GM21619 (cell line): Measurements from ENCODE around the gene NEU4.
"Not testable (repeated sequence)": the region's sequence is repeated elsewhere in the genome, so short reads cannot be mapped to it uniquely, and the experiment has no call there.

Experiments
- ATAC-seq: cut with Tn5 transposase; IDR thresholded peaks from one replicate; pipeline ENCODE4 v1.9.1; 2021; ENCODE audit not compliant: unreplicated experiment

The NEU4 gene

DNA sequence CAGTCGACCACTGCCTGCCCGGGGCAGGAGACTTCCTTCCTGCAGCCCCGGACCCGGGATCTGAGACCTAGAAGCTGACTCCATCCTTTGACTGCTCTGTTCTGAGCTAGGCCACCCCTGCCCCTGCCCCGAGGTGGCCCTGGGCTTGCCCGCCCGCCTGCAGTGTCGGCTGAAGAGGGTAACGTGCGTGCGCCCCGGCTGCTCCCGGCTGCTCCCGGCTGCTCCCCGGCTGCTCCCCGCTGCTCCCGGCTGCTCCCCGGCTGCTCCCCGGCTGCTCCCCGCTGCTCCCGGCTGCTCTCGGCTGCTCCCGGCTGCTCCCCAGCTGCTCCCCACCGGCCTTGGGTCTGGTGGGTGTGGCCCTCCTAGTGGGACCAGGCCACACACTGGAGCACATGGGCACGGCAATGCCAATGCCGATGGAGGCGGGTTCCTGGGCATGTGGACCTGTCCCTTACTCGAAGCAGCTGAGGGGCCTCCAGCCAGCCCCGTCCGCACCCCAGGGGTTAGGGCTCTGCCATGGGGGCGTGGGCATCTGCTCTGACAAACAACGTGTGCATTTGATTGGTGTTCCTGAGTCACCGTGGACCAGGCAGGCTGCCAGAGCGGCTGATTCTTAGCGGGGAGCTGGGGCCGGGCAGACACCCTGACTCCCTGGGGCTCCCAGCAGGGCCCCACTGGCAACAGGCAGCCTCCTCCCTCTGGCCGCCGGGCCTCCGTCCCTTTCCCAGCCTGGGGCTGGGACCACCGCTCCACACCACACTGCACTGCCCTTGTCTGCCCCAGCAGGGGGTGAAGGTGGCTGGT, 34.4 kb upstream of the NEU4 start:
- ATAC-seq, result no peak

DNA sequence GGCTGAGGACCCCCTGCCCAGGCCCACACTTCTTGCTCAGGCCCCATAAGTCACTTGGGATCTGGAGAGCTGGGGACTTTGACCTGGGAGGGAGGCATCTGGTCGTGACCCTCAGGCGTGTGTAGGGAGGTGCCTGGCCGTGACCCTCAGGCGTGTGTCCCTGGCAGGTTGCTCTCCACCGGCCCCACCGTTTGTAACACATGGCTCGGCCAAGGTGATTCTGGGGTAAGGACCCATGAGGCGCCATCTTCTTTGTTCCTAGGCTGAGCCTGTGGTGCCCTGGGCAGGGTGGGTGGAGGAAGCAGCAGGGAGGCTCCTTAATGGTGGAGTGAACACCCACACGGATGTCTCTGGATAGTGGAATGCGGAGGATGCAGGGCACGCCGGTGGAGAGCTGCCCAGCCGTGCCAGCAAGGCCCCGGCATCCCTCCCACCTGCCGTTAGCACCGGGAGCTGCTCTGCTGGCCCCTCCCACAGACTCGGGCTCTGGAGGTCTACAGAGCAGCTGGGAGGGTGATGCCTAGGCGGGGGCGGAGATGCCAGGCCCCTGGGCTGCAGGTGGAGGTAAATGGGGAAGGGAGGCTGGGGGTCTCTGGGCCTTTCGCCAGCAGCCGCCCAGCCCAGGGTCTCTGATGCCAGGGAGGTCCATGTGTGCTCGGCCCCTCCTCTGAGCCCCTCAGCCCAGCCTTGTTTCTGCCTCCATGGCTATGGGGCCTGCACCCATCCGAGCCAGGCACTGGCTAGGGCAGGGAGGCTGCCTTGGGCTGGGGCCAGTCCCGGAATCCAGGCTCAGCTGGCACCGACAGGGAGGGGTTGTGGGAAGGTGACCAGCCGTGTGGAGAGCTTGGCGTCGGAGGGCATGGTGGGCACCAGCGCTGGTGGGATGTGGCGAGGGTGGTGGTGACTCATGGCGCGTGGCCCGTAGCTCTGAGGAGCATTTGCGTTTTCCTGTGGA, 33.5 kb upstream of the NEU4 start:
- no peak for ATAC-seq

DNA sequence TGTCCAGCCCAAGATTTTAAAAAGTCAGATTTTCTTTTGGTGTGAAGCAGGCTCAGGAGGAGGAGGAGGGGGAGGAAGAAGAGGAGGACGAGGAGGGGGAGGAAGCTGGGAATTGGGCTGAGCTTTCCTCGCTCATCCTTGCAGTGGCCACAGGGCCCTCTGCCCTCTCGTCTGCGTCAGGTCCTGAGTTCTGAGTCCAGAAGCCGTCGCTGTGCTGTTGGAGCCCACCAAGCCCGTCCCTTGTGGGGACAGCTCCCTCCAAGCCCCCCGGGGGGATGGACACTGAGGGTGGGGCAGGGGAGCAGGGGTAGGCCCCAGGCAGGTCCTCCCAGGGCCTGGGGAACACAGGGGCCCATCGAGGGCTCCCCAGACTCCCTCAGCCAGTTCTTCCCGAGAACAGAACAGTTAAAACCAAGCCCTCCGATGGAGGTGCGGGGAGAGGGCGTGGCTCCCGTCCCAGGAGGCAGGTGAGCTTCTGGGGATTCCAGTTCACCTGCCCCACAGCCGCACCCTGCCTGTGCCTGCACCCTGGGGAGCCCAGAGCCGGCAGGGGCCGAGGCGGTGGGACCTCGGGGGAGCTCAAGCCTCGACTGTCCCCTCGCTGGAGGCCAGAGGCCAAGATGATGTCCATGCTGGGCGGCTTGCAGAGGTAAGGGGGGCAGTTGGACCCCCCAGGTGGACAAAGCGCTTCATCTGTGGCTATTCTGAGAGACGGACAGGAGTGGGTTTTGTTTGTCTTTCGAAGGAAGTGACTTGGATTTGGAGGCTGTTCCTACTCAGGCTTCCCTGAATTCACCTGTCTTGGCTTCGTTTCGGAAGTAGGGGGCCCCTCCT, 32.4 kb upstream of the NEU4 start, which contains the start of gene GAL3ST2:
GAL3ST2 (plus strand) TSS at position 487 of the 834 bp plus-strand sequence; CDS start at position 621, 134 bp downstream.
- no peak for ATAC-seq

DNA sequence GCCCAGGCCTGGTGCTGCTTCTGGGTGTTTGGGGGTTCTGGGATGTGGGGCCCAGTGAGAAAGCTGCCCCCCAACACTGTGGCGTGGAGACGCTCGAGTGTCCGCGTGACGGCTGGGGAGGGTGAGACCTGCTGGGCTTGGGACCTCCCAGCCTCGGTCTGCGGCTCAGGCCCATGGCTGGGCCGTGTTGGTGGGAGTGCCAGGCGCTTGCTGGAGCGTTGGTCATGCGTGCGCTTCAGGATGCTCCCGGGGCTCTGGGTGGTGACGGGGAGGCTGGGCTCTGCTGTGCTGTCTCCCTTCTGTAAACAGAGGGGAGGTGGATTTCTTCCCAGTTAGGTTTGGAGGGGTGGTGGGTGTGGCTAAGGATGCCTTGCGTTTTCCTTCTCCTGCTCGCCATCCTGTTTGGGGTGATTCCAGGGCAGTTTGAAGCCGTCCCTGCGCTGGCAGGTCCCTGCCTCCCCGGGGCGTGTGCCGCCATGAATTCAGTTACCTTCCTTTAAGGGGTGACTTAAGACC, 31.8 kb upstream of the NEU4 start:
- ATAC-seq, result no peak

DNA sequence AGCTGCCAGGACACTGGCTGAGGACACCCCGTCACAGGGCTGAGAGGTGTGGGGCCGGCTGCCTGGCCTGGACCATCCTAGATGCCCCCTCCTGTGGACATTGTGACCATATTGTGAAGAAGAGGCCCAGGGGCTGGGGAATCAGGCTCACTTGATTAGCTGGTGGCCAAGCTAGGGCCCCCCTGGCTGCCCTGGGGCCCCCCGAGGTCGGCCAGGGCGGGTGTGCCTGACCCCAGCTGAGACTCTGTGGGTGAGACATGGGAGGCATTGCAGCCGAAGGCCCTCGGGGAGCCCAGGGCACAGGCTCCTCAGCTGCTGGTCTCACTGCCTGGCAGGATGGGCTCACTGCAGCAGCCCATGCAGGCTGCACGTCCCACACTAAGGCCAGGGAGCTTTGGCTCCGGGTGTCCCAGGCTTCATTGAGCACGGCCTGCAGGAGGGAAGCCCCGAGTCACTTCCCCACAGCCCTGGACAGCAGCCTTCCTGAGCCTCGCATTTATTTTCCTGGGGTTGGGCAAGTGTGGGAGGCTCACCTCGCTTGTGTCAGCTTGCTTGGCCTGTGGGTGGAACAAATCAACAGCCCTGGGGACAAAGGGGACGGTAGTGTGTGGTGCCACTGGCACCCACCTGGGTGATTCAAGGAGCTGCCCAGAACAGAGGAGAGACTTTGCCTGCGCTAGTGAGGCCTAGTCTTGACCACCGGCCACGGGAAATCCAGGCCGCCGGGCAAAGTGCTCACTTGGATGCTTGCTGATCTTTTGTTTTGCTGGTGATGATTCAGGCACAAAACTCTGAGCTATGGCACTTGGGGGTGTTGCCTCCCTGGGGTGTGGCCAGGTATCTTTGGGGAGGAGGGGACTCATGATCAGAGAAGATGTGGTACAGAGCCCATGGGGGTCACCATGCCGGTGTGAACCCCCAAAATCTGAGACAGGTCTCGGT, 31.0 kb upstream of the NEU4 start:
- no peak for ATAC-seq

DNA sequence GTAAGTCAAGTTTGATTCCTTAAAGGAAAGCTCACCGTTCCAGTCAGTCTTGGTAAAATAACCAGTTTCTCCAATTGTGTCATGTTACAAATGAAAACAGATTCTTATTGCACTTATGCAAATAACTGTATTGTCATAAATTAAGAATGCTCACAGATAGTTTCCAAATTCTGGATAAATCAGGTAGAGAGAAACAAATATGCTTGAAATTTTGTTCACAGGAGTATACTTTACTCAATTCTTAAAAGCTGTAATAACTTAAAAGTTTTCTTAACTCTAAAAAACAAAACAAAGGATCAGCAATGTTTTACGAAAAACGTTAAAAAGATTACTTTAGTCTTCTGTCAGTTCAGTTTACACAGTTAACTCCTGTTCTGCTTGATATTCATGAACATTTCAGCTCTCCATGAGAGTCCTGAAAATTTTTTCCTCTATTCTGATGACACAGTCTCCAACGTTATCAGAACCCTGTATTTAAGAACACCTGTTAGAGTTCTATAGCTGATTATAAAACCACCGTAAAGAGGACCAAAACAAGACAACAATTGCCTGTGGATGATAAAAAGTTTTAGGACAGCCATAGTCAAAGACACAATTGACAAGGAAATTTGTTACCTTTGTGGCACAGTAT, 27.9 kb upstream of the NEU4 start:
- no peak for ATAC-seq

DNA sequence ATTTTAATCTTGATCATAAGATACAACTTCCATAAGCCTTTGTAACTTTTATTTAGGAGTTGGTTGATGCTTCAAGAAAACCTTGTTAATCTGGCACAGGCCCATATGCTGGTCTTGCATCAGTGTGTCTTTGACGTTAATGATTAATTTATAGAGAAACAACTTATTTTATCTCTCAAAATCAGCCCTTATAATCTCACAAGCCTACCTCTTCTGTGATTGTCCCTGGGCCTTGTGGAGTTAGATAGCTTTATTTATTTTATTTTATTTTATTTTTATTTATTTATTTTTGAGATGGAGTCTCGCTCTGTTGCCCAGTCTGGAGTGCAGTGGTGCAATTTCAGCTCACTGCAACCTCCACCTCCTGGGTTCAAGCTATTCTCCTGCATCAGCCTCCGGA, 26.9 kb upstream of the NEU4 start:
- ATAC-seq, result not testable (repeated sequence)

DNA sequence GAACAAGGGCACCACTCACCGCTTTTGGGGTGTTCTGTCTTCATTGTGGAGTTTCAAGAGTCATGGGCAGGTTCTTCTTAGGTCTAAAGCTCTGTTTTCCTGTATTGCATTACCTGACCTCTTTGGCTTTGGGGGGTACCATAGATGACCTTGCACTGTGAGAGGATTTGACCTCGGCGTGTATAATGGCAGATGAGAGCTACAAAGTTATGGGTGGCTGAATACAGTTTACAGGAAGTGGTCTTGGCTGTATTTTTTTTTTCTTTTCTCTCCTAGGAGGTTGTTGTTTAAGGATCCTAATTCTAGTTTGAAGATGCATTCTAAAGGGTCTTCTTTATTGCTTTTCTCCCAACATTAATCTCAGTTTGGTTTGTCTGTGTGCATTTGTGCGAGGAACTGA, 20.9 kb upstream of the NEU4 start:
- ATAC-seq, result no peak

DNA sequence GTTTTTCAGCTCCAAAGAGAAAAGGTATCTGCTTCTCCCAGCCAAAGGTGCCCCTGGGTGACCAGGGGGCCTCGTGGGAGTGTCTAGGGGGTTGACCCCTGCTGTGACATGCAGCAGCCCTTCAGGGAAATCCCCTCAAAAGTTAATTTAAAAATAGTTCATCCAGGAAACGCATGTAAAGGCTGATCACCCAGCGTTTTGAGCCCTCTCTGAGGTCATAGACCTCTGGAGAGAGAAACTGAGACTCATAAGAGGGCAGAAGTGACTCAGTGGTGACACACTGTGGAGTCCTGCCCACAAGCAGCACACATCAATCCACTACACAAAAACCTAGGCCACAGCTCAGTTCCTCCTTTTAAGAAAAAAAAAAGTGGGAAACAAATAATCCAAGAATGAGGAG, 20.4 kb upstream of the NEU4 start:
- ATAC-seq, result no peak

DNA sequence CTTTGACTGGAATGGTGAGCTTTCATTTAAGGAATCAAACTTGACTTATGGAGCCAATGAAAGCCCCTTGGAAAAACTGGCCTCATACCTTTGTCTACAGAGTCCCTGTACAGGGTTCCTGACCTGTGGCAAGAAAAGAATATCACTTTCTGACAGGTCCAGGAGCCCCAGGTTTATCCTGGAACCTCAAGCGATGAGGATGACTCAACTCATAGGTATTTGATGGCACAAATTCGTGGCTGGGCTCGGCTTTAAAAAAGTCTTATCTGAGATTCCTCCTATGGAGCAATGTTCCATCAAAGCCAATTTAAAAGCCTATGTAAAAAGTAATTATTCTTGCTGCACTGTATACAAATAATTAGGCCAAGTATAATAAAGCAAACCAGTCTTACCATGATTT, 17.6 kb upstream of the NEU4 start:
- not testable (repeated sequence) for ATAC-seq

DNA sequence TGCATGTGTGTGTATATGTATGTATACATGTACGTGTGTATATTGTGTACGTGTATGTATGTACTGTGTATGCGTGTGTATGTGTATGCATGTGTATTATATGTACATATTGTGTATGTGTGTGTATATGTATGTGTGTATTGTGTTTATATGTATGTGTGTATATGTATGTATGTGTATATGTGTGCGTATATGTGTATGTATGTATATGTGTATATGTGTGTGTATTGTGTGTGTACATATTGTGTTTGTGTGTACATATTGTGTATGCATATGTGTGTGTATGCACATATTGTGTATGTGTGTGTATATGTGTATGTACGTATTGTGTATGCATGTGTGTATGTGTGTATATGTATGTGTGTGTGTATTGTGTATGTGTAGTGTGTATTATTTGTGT, 15.6 kb upstream of the NEU4 start:
- ATAC-seq, result no peak

DNA sequence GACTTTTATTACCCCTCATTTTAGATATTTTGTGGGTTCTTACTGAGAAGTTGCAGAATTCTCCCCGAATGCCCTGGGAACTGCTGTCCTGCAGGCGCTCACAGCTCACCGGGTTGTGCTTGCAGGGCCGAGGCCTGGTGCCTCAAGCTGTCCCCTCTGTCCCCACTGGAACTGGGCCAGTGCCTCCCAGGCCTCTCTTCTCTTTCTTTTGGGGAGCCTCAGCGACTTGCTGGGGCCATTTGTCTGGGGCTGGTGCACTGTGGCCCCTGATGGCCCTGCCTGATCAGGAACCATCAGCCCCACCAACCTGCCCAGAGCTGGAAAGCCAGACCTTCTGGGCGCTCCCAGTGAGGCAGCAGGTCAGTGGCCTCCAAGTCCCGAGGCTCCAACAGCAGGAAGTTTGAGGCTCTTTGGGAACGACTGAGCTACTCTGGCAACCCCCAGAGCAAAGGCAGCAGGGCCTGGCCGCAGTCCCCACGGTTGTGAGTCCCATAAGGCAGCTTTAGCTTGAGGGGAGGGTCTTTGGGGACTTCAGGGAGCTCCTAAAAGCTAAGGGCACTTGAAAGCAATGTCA, 14.7 kb upstream of the NEU4 start:
- ATAC-seq, result no peak

DNA sequence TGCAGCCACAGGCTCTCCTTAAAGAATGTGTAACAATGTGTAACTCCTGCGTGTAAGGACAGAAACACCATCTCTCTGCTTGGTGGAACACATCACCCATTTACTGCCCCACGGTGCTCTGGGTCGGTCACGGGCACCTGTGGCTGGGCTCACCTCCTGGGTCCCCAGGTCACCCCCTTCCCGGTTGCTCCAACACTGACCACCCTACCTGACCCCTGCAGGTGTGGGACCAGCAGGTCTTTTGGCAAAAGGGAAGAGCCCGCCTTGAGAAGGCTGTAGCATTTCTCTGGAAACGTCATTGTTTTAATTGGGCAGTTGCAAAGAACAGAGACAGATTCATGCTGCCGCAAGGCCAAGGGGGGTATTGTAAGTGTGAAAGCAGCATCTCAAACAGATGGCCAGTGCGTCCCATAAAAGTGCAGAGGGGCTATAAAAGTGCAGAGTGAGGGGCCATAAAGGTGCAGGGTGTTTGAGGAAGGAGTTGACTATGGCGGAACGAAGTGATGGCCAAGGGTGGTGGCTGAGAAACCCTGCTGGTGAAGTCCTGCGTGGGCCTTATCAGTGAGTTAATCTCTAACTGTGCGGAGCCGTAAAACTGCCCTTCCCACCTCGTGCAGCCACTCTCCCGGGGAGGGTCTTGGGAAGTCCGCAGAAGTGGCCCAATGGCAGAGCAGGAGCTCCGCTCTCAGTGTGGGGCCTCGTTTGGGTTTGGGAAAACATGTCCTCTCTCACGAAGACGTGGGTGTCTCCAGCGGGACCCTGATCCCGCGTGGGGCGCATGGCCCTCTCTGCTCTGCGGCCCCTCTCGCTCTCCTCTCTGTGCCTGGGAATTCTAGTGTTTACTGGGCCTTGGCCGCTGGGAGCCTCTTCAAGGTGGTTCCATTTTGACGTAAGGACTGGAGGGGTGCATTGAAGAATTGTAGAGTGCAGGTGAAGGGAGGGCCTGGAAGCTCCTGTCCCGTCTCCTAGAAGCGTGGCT, 13.7 kb upstream of the NEU4 start:
- no peak for ATAC-seq

DNA sequence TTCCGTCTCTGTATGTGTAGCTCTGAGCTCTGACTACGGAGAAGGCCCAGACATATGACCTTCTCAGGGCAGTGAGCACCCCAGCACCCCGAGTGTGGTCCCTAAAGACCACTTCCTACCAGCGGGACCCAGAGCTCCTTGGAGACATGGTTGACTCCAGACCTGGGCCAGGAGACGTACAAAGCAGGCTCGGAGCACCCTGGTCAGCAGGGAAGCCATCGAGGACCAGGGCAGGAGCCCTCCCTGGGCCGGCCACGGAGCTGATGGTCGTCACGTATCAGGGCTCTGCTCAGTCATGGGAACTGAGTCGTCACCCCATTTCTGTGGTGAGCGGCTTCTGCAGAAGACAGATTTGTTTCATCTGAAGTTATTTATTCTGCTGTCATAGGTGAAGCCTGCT, 12.8 kb upstream of the NEU4 start:
- no peak for ATAC-seq

DNA sequence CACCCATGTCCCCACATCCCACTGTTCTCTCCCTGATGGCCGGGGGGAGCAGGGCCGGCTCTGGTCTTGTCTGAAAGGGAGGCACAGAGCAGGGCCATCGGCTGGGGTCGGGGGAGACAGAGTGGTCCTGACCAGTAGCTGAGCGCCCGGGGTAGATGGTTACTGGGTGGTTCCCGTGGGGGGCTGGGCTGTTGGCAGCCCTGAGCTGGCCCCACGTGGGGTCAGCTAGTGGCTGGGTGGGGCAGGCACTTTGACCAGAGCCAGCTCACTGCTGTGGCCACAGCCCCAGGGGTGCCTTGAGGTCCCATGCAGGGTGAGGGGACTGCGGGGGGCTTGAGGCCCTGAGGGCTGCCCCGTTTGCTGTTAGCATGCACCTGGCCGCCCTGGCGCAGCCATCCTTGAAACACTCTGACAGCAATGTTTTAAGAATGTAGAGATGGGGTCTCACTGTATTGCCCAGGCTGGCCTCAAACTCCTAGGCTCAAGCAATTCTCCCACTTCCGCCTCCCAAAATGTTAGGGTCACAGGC, 12.3 kb upstream of the NEU4 start:
- ATAC-seq, result no peak

DNA sequence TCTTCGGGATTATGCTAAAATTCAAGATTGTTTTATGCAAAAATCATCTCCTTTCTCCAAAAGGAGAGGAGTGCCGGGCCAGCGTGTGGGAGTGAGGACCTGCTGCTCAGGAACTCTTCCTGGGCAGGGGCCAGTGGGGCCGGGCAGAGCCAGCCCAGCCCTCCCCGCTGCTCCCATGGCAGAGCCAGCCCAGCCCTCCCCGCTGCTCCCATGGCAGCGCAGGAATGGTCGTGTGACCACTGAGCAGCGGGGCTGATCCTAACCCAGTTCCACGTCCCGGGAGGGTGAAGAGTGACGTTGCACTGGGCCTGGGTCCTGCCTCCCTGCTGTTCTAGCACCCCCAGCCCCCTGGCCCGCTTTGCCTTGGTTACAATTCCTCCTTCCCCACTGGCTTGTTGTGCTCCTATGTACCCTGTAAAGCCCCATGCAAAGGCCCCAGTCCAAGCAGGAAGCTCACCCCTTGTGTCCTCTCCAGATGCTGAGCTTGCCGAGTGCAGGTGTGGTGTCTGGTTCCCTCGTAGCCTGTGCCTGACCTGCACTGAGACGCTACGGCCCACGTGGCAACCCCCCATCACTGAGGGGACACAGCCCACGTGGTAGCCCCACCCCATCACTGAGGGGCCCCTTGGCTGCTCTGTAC, 11.4 kb upstream of the NEU4 start:
- no peak for ATAC-seq

DNA sequence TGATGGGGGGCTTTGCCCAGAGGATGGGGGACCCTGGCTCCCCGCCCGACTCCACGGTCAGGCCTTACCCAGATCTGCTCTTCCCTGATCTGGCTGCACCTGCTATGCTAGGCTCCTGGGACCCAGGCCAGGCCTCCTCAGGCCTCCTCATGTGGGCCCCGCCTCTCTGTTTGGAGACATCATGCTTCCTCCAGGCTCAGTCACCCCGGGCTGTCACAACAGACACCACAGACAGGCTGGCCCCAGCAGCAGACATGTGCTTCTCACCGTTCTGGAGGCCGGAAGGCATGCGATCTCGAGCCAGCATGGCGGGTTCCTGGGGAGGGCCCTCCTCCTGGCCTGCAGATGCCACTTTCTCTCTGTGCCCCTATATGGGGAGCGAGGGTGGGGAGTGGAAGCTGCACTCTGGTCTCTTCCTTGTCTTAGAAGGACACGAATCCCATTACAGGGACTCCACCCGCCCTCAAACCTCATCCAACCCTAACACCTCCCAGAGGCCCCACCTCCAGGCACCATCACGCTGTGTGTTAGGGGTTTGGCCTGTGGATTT, 10.8 kb upstream of the NEU4 start:
- no peak for ATAC-seq
